WTC11 (cell line): ENCODE measurements around the gene GNRHR. TPM values are rescaled to one million over a fixed set of nuclear protein-coding genes. Genes with fewer than 3 reads are reported as not detected.

ENCODE experiments used
- ATAC-seq: fragments of 200-7000 bp; cut with Tn5 transposase; 2 replicates; pipeline ENCODE4 v1.10.0; 2021; ENCODE audit warnings: mild to moderate bottlenecking, moderate library complexity
- CTCF ChIA-PET: fragments of 300-600 bp; sonication (Branson Sonifier 250); formaldehyde crosslinking; loops from one replicate; lab custom pipeline; 2021; ENCODE audit warnings: antibody characterized with exemption; lab: Charles Lee
- POLR2A ChIA-PET: fragments of 350-600 bp; sonication (Branson Sonifier 250); formaldehyde crosslinking; loops from one replicate; lab custom pipeline; 2021; ENCODE audit warnings: antibody characterized with exemption; lab: Charles Lee
- DNase-seq: peaks from one replicate; pipeline ENCODE4 v3.0.0; 2021; ENCODE audit warnings: low spot score
- H3K27ac Mint-ChIP-seq: 2 replicates; pipeline ENCODE4 v1.8.0; 2021; ENCODE audit warnings: mixed read lengths
- H3K27me3 Mint-ChIP-seq: 2 replicates; pipeline ENCODE4 v1.8.0; 2021; ENCODE audit warnings: low read depth, mild to moderate bottlenecking, moderate library complexity, mixed read lengths
- H3K36me3 Mint-ChIP-seq: 2 replicates; pipeline ENCODE4 v1.8.0; 2021; ENCODE audit warnings: mixed read lengths
- H3K4me1 Mint-ChIP-seq: 2 replicates; pipeline ENCODE4 v1.8.0; 2022; ENCODE audit warnings: mixed read lengths
- H3K4me3 Mint-ChIP-seq: 2 replicates; pipeline ENCODE4 v1.8.0; 2021; ENCODE audit warnings: mild to moderate bottlenecking, moderate library complexity, mixed read lengths
- H3K9me3 Mint-ChIP-seq: 2 replicates; pipeline ENCODE4 v1.8.0; 2021; ENCODE audit warnings: mixed read lengths
- ATF3 ChIP-seq: sonication (generic); formaldehyde crosslinking; conservative IDR thresholded peaks from 2 replicates; pipeline ENCODE4 v1.8.1; 2022; ENCODE audit warnings: mild to moderate bottlenecking, missing genetic modification reagents
- ATF6 ChIP-seq: sonication (generic); formaldehyde crosslinking; IDR thresholded peaks from 2 replicates; pipeline ENCODE4 v1.8.1; 2023; ENCODE audit warnings: mild to moderate bottlenecking, missing genetic modification reagents
- CREB1 ChIP-seq: sonication (generic); formaldehyde crosslinking; IDR thresholded peaks from 2 replicates; pipeline ENCODE4 v1.8.0; 2023; ENCODE audit warnings: mild to moderate bottlenecking, missing genetic modification reagents
- CREM ChIP-seq: sonication (generic); formaldehyde crosslinking; IDR thresholded peaks from 2 replicates; pipeline ENCODE4 v1.8.1; 2022; ENCODE audit warnings: mild to moderate bottlenecking, missing genetic modification reagents, moderate library complexity
- FOXP1 ChIP-seq: sonication (generic); formaldehyde crosslinking; IDR thresholded peaks from 2 replicates; pipeline ENCODE4 v1.8.0; 2022; ENCODE audit warnings: missing genetic modification reagents, mild to moderate bottlenecking, moderate library complexity, borderline replicate concordance
- IRF1 ChIP-seq: sonication (generic); formaldehyde crosslinking; IDR thresholded peaks from 2 replicates; pipeline ENCODE4 v1.8.0; 2023; ENCODE audit warnings: missing genetic modification reagents
- JAZF1 ChIP-seq: fragments of 250-450 bp; sonication (Bioruptor Pico); IDR thresholded peaks from 2 replicates; pipeline ENCODE4 v1.9.0; 2021; ENCODE audit warnings: moderate library complexity, mild to moderate bottlenecking, inconsistent platforms
- NFE2L1 ChIP-seq: sonication (generic); formaldehyde crosslinking; IDR thresholded peaks from 2 replicates; pipeline ENCODE4 v1.8.1; 2023; ENCODE audit warnings: missing genetic modification reagents
- NFYB ChIP-seq: sonication (generic); formaldehyde crosslinking; conservative IDR thresholded peaks from 2 replicates; pipeline ENCODE4 v1.8.0; 2022; ENCODE audit warnings: low read depth, missing genetic modification reagents
- NR1H2 ChIP-seq: sonication (generic); formaldehyde crosslinking; IDR thresholded peaks from 2 replicates; pipeline ENCODE4 v1.9.0; 2021; ENCODE audit warnings: mild to moderate bottlenecking, moderate library complexity, missing genetic modification reagents
- NR2C2 ChIP-seq: sonication (generic); formaldehyde crosslinking; IDR thresholded peaks from 2 replicates; pipeline ENCODE4 v1.8.0; 2022; ENCODE audit warnings: mild to moderate bottlenecking, missing genetic modification reagents
- PRRX2 ChIP-seq: fragments of 250-450 bp; sonication (Bioruptor Pico); IDR thresholded peaks from 2 replicates; pipeline ENCODE4 v1.8.0; 2021; ENCODE audit warnings: mild to moderate bottlenecking
- ZNF138 ChIP-seq: sonication (generic); formaldehyde crosslinking; conservative IDR thresholded peaks from 2 replicates; pipeline ENCODE4 v1.8.1; 2022; ENCODE audit warnings: mild to moderate bottlenecking, moderate library complexity, missing genetic modification reagents
- ZSCAN18 ChIP-seq: fragments of 250-450 bp; sonication (Bioruptor Pico); IDR thresholded peaks from 2 replicates; pipeline ENCODE4 v2.1.2; 2022; ENCODE audit warnings: mild to moderate bottlenecking, moderate library complexity
- total RNA-seq: library from RNA; stranded (reverse); gene quantifications from 3 replicates; pipeline ENCODE4 v1.2.3, GENCODE V29; 2021

The GNRHR gene
- total RNA-seq, 1 experiment from 2014 or later, result not detected

- TF ChIP-seq CREM (no peak), PRRX2 (no peak), FOXP1 (CRISPR knock-in tag) (no peak)
- TF ChIP-seq, all 79 proteins: peak for 0
Measured at GRCh38 chr4:67721315-67721769, 32.8 kb downstream of the GNRHR start (continued).

GRCh38 chr4:67719953-67720617 lies 34.1 kb downstream of the GNRHR start:
- DNase-seq (no peak), ATAC-seq (no peak)
- Mint-ChIP-seq H3K4me1 (peaks cover 26% of the 10 kb centered on the region), H3K36me3 (peaks cover 36% of the 10 kb centered on the region), H3K27ac (no peak overlapping the region), H3K27me3 (no peaks in the 10 kb centered on the region), H3K4me3 (no peak overlapping the region), H3K9me3 (peaks cover 8% of the 10 kb centered on the region)
- CTCF ChIA-PET, result no interaction called here
- TF ChIP-seq NFYB (CRISPR knock-in tag) (no peak), ZSCAN18 (CRISPR knock-in tag) (no peak), ATF3 (CRISPR knock-in tag) (no peak)
- POLR2A ChIA-PET, result interaction anchor here (1.1 kb wide), 1 partner anchor 175 kb away, joined by 3 read pairs; the partner anchor contains the start of gene CENPC

GRCh38 chr4:67718848-67719247 lies 35.3 kb downstream of the GNRHR start:
- Mint-ChIP-seq H3K36me3 (peaks cover 39% of the 10 kb centered on the region), H3K27me3 (no peaks in the 10 kb centered on the region), H3K4me1 (peaks cover 32% of the 10 kb centered on the region)
- TF ChIP-seq ZNF138 (no peak), IRF1 (CRISPR knock-in tag) (no peak), CREB1 (CRISPR knock-in tag) (no peak)
- TF ChIP-seq, all 79 proteins: peak for 0
- DNase-seq (no peak), ATAC-seq (no peak)
- POLR2A ChIA-PET, result no interaction called here
- H3K27ac Mint-ChIP-seq, result no peak overlapping the region
- CTCF ChIA-PET, result no interaction called here
- H3K4me3 Mint-ChIP-seq, result no peak overlapping the region
- peaks cover 8% of the 10 kb centered on the region for H3K9me3 Mint-ChIP-seq

GRCh38 chr4:67717586-67717985 lies 36.6 kb downstream of the GNRHR start:
- ChIA-PET CTCF (no interaction called here), POLR2A (no interaction called here)
- TF ChIP-seq NR2C2 (CRISPR knock-in tag), result no peak
- TF ChIP-seq NFE2L1, result no peak
- no peak for TF ChIP-seq FOXP1 (CRISPR knock-in tag)
- no peak for TF ChIP-seq ATF6
- TF ChIP-seq JAZF1 (CRISPR knock-in tag), result no peak
- TF ChIP-seq CREM, result no peak
- no peak for TF ChIP-seq NR1H2
- H3K9me3 Mint-ChIP-seq, result peaks cover 8% of the 10 kb centered on the region
- H3K4me3 Mint-ChIP-seq, result no peak overlapping the region
- no peak for DNase-seq
- no peaks in the 10 kb centered on the region for H3K27me3 Mint-ChIP-seq
- peaks cover 39% of the 10 kb centered on the region for H3K36me3 Mint-ChIP-seq
- H3K4me1 Mint-ChIP-seq, result peaks cover 36% of the 10 kb centered on the region
- ATAC-seq, result no peak
- H3K27ac Mint-ChIP-seq, result no peak overlapping the region
